Breast epithelium (tissue), 3 donors: ENCODE data around the gene FCRLA. TPM values are rescaled to one million over a fixed set of nuclear protein-coding genes. Genes with fewer than 3 reads are reported as not detected.

Experiments used
- total RNA-seq, 3 donors: library from RNA; depleted of rRNA; stranded (reverse); fragments of >200 nt; gene quantifications; one replicate each; pipeline ENCODE4 v1.1.0, GENCODE V29; 2016

FCRLA gene
- total RNA-seq, 3 donors from 2014 or later, result 0.15 TPM; not detected in 2

Other genes with a start within 250 kb of the FCRLA start
- gene FCGR2A, start 201.8 kb upstream of the FCRLA start, total RNA-seq, result 10 to 100 TPM; 33.1 to 70.6 (median 48.4) TPM
- gene HSPA6, start 182.7 kb upstream of the FCRLA start, total RNA-seq, result 10 to 100 TPM in 1 of 3 donors, 1 to 10 TPM in 2; 1.3 to 17.1 (median 5.3) TPM
- gene FCGR3A, start 157.4 kb upstream of the FCRLA start, total RNA-seq, result 10 to 100 TPM in 2 of 3 donors, 1 to 10 TPM in 1; 8.6 to 23.9 (median 12.9) TPM
- gene FCGR3B, start 76.1 kb upstream of the FCRLA start, total RNA-seq, result 1 to 10 TPM in 2 of 3 donors, under 1 TPM in 1; 0.32 to 3.9 (median 3.8) TPM
- 100 to 1,000 TPM in 1 of 3 donors, 10 to 100 TPM in 1, 1 to 10 TPM in 1; 5.6 to 124 (median 40.0) TPM for gene FCGR2B, start 44.1 kb upstream of the FCRLA start, total RNA-seq
- 1 to 10 TPM in 1 of 3 donors, under 1 TPM in 2; 0.15 to 1.1 (median 0.33) TPM for gene FCRLB, start 14.3 kb downstream of the FCRLA start, total RNA-seq
- 10 to 100 TPM; 14.6 to 44.9 (median 36.1) TPM for gene DUSP12, start 42.6 kb downstream of the FCRLA start, total RNA-seq
- gene ATF6, start 59.1 kb downstream of the FCRLA start, total RNA-seq, result 10 to 100 TPM; 31.0 to 56.1 (median 34.1) TPM